ENCODE data around the gene ASCC3.

ASCC3 gene

GRCh38 chr6:100685747-100686146 lies 195.4 kb downstream of the ASCC3 start:
- Histone ChIP-seq H3K9me3 (ENCODE audit: control insufficient read depth, insufficient read depth, low read length) (no peaks in the 10 kb centered on the region), H3K36me3 (ENCODE audit: control insufficient read depth, insufficient read depth, low read length) (no peaks in the 10 kb centered on the region; the same call in 1 of the 2 replicates)

GRCh38 chr6:100680163-100680562 lies 201.0 kb downstream of the ASCC3 start:
- no peaks in the 10 kb centered on the region for H3K9me3 ChIP-seq (ENCODE audit: control insufficient read depth, insufficient read depth, low read length)

More at GRCh38 chr6:100685747-100686146, 195.4 kb downstream of the ASCC3 start:
- H3K4me3 ChIP-seq (ENCODE audit: low read depth, low read length) = no peak overlapping the region
- H3K27me3 ChIP-seq (ENCODE audit: control insufficient read depth, insufficient read depth, low read length) = no peaks in the 10 kb centered on the region
- H3K4me1 ChIP-seq (ENCODE audit: control insufficient read depth, insufficient read depth, low read length) = no peaks in the 10 kb centered on the region
- no peak overlapping the region for H3K27ac ChIP-seq (ENCODE audit: low read depth, low read length)
- no peak overlapping the region for H3K9ac ChIP-seq (ENCODE audit: low read depth, low read length)

GRCh38 chr6:100678027-100678426 lies 203.1 kb downstream of the ASCC3 start:
- Histone ChIP-seq H3K9ac (ENCODE audit: low read depth, low read length) (no peak overlapping the region), H3K4me3 (ENCODE audit: low read depth, low read length) (no peak overlapping the region), H3K27ac (ENCODE audit: low read depth, low read length) (no peak overlapping the region), H3K27me3 (ENCODE audit: control insufficient read depth, insufficient read depth, low read length) (no peaks in the 10 kb centered on the region), H3K4me1 (ENCODE audit: control insufficient read depth, insufficient read depth, low read length) (peaks cover 17% of the 10 kb centered on the region), H3K36me3 (ENCODE audit: control insufficient read depth, insufficient read depth, low read length) (peaks cover 7% of the 10 kb centered on the region; the same call in 1 of the 2 replicates), H3K9me3 (ENCODE audit: control insufficient read depth, insufficient read depth, low read length) (no peaks in the 10 kb centered on the region)

More at GRCh38 chr6:100680163-100680562, 201.0 kb downstream of the ASCC3 start:
- no peak overlapping the region for H3K27ac ChIP-seq (ENCODE audit: low read depth, low read length)
- no peak overlapping the region for H3K4me3 ChIP-seq (ENCODE audit: low read depth, low read length)
- H3K36me3 ChIP-seq (ENCODE audit: control insufficient read depth, insufficient read depth, low read length) = peaks cover 7% of the 10 kb centered on the region; the same call in 1 of the 2 replicates
- H3K9ac ChIP-seq (ENCODE audit: low read depth, low read length) = no peak overlapping the region
- no peaks in the 10 kb centered on the region for H3K27me3 ChIP-seq (ENCODE audit: control insufficient read depth, insufficient read depth, low read length)
- no peaks in the 10 kb centered on the region for H3K4me1 ChIP-seq (ENCODE audit: control insufficient read depth, insufficient read depth, low read length)

- Histone ChIP-seq H3K9ac (ENCODE audit: low read depth, low read length) (no peak overlapping the region), H3K4me3 (ENCODE audit: low read depth, low read length) (no peak overlapping the region), H3K27me3 (ENCODE audit: control insufficient read depth, insufficient read depth, low read length) (no peaks in the 10 kb centered on the region), H3K36me3 (ENCODE audit: control insufficient read depth, insufficient read depth, low read length) (peaks cover 7% of the 10 kb centered on the region; the same call in 1 of the 2 replicates), H3K4me1 (ENCODE audit: control insufficient read depth, insufficient read depth, low read length) (peaks cover 21% of the 10 kb centered on the region), H3K9me3 (ENCODE audit: control insufficient read depth, insufficient read depth, low read length) (no peaks in the 10 kb centered on the region), H3K27ac (ENCODE audit: low read depth, low read length) (no peak overlapping the region)
These were observed 203.9 kb downstream of the ASCC3 start for GRCh38 chr6:100677240-100677639.

GRCh38 chr6:100673641-100674040 lies 207.5 kb downstream of the ASCC3 start:
- H3K27me3 ChIP-seq (ENCODE audit: control insufficient read depth, insufficient read depth, low read length) = no peaks in the 10 kb centered on the region
- 0 out of 2 replicates have a peak overlapping the region, but pooled peaks have one; percentile 3 for H3K4me3 ChIP-seq (ENCODE audit: low read depth, low read length)
- H3K36me3 ChIP-seq (ENCODE audit: control insufficient read depth, insufficient read depth, low read length) = 0 out of 2 replicates have a peak, but pooled peaks cover under 1% of the 10 kb centered on the region
- no peak overlapping the region; the same call in 1 of the 2 replicates for H3K9ac ChIP-seq (ENCODE audit: low read depth, low read length)
- peak overlapping the region; percentile 84 for H3K27ac ChIP-seq (ENCODE audit: low read depth, low read length)
- peaks cover 21% of the 10 kb centered on the region for H3K4me1 ChIP-seq (ENCODE audit: control insufficient read depth, insufficient read depth, low read length)
- H3K9me3 ChIP-seq (ENCODE audit: control insufficient read depth, insufficient read depth, low read length) = no peaks in the 10 kb centered on the region

GRCh38 chr6:100671740-100672139 lies 209.4 kb downstream of the ASCC3 start:
- Histone ChIP-seq H3K9me3 (ENCODE audit: control insufficient read depth, insufficient read depth, low read length) (no peaks in the 10 kb centered on the region), H3K36me3 (ENCODE audit: control insufficient read depth, insufficient read depth, low read length) (no peaks in the 10 kb centered on the region), H3K27ac (ENCODE audit: low read depth, low read length) (no peak overlapping the region), H3K9ac (ENCODE audit: low read depth, low read length) (no peak overlapping the region), H3K4me3 (ENCODE audit: low read depth, low read length) (no peak overlapping the region), H3K27me3 (ENCODE audit: control insufficient read depth, insufficient read depth, low read length) (no peaks in the 10 kb centered on the region), H3K4me1 (ENCODE audit: control insufficient read depth, insufficient read depth, low read length) (peaks cover 21% of the 10 kb centered on the region)

- Histone ChIP-seq H3K27me3 (ENCODE audit: control insufficient read depth, insufficient read depth, low read length) (no peaks in the 10 kb centered on the region), H3K36me3 (ENCODE audit: control insufficient read depth, insufficient read depth, low read length) (no peaks in the 10 kb centered on the region), H3K9me3 (ENCODE audit: control insufficient read depth, insufficient read depth, low read length) (no peaks in the 10 kb centered on the region), H3K9ac (ENCODE audit: low read depth, low read length) (no peak overlapping the region), H3K4me3 (ENCODE audit: low read depth, low read length) (no peak overlapping the region), H3K4me1 (ENCODE audit: control insufficient read depth, insufficient read depth, low read length) (peaks cover 21% of the 10 kb centered on the region), H3K27ac (ENCODE audit: low read depth, low read length) (no peak overlapping the region)
These were observed 211.1 kb downstream of the ASCC3 start for GRCh38 chr6:100670056-100670455.

GRCh38 chr6:100665041-100665380 lies 216.1 kb downstream of the ASCC3 start:
- Histone ChIP-seq H3K9ac (ENCODE audit: low read depth, low read length) (no peak overlapping the region), H3K27me3 (ENCODE audit: control insufficient read depth, insufficient read depth, low read length) (no peaks in the 10 kb centered on the region), H3K27ac (ENCODE audit: low read depth, low read length) (no peak overlapping the region), H3K9me3 (ENCODE audit: control insufficient read depth, insufficient read depth, low read length) (no peaks in the 10 kb centered on the region), H3K36me3 (ENCODE audit: control insufficient read depth, insufficient read depth, low read length) (0 out of 2 replicates have a peak, but pooled peaks cover 4% of the 10 kb centered on the region), H3K4me1 (ENCODE audit: control insufficient read depth, insufficient read depth, low read length) (peaks cover 26% of the 10 kb centered on the region; the same call in 1 of the 2 replicates), H3K4me3 (ENCODE audit: low read depth, low read length) (no peak overlapping the region)

GRCh38 chr6:100664274-100665040 lies 216.7 kb downstream of the ASCC3 start:
- Histone ChIP-seq H3K4me1 (ENCODE audit: control insufficient read depth, insufficient read depth, low read length) (peaks cover 26% of the 10 kb centered on the region; the same call in 1 of the 2 replicates), H3K27me3 (ENCODE audit: control insufficient read depth, insufficient read depth, low read length) (no peaks in the 10 kb centered on the region), H3K27ac (ENCODE audit: low read depth, low read length) (no peak overlapping the region), H3K9ac (ENCODE audit: low read depth, low read length) (no peak overlapping the region), H3K36me3 (ENCODE audit: control insufficient read depth, insufficient read depth, low read length) (0 out of 2 replicates have a peak, but pooled peaks cover 4% of the 10 kb centered on the region), H3K4me3 (ENCODE audit: low read depth, low read length) (no peak overlapping the region), H3K9me3 (ENCODE audit: control insufficient read depth, insufficient read depth, low read length) (no peaks in the 10 kb centered on the region)

- Histone ChIP-seq H3K4me1 (ENCODE audit: control insufficient read depth, insufficient read depth, low read length) (peaks cover 35% of the 10 kb centered on the region), H3K9ac (ENCODE audit: low read depth, low read length) (no peak overlapping the region), H3K9me3 (ENCODE audit: control insufficient read depth, insufficient read depth, low read length) (no peaks in the 10 kb centered on the region), H3K4me3 (ENCODE audit: low read depth, low read length) (no peak overlapping the region), H3K36me3 (ENCODE audit: control insufficient read depth, insufficient read depth, low read length) (0 out of 2 replicates have a peak, but pooled peaks cover 4% of the 10 kb centered on the region), H3K27me3 (ENCODE audit: control insufficient read depth, insufficient read depth, low read length) (no peaks in the 10 kb centered on the region), H3K27ac (ENCODE audit: low read depth, low read length) (no peak overlapping the region)
These were observed 217.8 kb downstream of the ASCC3 start for GRCh38 chr6:100663219-100663863.

GRCh38 chr6:100662264-100662663 lies 218.9 kb downstream of the ASCC3 start:
- Histone ChIP-seq H3K4me3 (ENCODE audit: low read depth, low read length) (no peak overlapping the region), H3K27ac (ENCODE audit: low read depth, low read length) (no peak overlapping the region), H3K36me3 (ENCODE audit: control insufficient read depth, insufficient read depth, low read length) (0 out of 2 replicates have a peak, but pooled peaks cover 4% of the 10 kb centered on the region), H3K9me3 (ENCODE audit: control insufficient read depth, insufficient read depth, low read length) (no peaks in the 10 kb centered on the region), H3K27me3 (ENCODE audit: control insufficient read depth, insufficient read depth, low read length) (no peaks in the 10 kb centered on the region), H3K9ac (ENCODE audit: low read depth, low read length) (no peak overlapping the region), H3K4me1 (ENCODE audit: control insufficient read depth, insufficient read depth, low read length) (peaks cover 41% of the 10 kb centered on the region)

All from HUES48 (cell line).